GM21825 (cell line): ENCODE data around the gene AMER1.
"Not testable (repeated sequence)": the region's sequence is repeated elsewhere in the genome, so short reads cannot be mapped to it uniquely, and the experiment has no call there.

Experiments used
- ATAC-seq: cut with Tn5 transposase; IDR thresholded peaks from one replicate; pipeline ENCODE4 v1.9.1; 2021; ENCODE audit warnings: mild to moderate bottlenecking, moderate library complexity; ENCODE audit not compliant: unreplicated experiment

The AMER1 gene

DNA sequence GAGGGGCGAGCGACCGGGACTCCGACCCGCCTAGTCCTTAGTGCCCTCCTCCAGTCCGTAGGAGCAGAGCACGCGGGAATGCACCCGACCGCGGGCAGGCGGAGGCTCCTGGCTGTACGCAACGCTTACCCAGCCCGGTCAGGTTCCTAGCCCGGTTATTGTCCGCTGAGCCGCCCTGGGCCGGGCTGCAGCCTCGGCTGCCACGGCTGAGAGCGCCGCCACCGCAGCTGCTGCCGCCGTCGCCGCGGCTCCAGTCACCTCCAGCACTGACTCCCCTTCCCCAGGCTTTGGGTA lies at the start of gene AMER1:
AMER1 (minus strand) TSS at position 268 of the 294 bp plus-strand sequence. CDS start 12,422 bp downstream, outside the sequence.
- peak; percentile 43 for ATAC-seq

DNA sequence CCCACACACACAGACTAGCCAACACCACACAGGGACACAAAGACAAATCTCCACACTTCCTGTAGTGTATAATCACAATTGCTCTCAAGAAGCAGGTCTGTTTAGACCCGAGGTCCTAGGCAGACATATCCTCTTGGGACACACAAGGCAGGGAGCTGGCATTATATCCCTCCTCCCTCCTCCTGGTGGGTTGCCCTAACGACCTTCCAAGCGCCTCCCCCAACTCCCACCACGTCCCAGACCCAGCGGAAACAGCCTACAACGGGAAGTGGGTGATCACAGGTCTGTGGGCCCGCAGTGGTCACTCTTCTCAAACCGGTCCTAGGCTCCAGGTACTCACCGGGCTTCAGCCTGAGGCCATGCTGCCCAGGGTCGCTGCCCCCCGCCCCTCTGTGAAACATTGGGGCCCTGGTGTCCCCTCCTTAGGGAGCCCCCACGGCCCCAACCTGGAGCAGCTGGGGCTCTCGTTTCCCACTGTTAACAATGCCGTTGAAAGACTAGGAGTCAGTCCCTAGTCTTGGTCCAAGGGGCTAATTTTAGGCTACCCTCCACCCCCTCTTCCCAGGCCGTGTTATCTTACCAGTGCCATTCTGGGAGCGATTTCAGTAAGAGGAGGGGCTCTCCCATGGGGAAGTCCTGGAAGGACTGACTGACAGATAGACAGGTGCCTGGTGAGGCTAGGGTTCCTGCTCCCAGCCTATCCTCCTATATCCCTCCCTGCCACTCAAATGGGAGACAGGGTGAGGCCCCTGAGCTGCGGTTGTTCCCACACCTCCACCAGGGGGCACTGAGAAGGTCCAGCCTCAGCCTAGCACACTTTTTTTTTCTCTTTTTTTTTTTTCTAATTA lies 24.8 kb upstream of the AMER1 start, which contains the start of gene ASB12:
ASB12 (minus strand) TSS at position 485 of the 848 bp plus-strand sequence. CDS start 4,957 bp downstream, outside the sequence.
- ATAC-seq = no peak

DNA sequence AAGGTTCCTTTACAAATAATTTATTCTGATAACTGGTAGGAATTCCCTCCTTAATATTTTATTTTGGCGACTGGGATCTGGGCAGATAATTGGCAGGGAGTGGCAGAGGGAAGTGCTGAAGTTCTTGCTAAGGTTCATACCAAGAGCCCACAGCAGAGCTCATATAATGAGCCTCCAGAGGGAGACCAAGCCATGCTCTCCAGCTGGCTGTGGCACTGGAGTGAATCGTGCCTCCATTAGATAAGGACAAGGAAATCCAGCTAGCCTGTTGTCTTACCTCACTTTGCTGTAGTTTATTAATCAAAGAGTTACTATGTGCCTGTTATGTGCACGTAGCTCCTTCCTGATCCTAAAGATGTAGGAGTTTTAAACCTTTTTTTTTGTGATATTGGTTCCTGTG lies 23.6 kb upstream of the AMER1 start:
- no peak for ATAC-seq

DNA sequence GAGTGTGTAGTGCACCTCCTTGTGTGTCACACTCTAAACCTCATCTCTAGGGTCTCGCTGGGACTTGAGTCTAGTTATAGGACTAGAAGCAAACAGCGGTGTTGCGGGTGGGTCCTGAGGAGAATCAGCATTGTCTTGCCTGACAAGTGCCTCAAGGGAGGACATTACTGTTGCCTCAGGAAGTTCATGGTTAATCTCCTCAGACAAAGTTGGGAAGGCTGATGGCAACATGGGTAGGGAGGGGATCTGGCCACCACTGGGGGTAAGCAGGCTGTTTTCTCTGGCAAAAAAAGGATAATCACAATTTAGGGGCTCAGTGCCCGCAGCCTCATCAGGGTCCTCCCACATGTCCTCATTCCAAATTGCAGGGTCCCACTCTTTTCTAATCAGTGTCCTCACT lies 12.5 kb upstream of the AMER1 start:
- no peak for ATAC-seq

DNA sequence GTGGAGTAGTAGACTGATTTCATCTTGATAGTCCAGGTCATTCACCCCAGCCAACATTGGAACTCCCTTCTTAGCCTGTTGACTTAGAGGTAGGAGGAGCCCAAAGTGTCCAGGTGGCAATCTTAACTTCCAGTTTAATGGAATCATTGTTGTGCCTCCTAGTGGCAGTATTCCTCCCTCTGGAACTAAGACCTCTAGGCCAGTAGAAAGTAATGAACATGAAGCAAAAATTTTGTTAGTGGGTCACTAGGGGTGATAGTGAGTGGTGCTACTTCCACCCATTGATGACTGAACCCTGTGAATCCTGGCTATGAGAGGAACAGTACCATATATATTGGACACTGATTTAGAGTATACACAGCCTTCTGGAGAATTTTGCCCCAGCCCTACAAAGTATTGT lies 8.5 kb upstream of the AMER1 start:
- not testable (repeated sequence) for ATAC-seq

DNA sequence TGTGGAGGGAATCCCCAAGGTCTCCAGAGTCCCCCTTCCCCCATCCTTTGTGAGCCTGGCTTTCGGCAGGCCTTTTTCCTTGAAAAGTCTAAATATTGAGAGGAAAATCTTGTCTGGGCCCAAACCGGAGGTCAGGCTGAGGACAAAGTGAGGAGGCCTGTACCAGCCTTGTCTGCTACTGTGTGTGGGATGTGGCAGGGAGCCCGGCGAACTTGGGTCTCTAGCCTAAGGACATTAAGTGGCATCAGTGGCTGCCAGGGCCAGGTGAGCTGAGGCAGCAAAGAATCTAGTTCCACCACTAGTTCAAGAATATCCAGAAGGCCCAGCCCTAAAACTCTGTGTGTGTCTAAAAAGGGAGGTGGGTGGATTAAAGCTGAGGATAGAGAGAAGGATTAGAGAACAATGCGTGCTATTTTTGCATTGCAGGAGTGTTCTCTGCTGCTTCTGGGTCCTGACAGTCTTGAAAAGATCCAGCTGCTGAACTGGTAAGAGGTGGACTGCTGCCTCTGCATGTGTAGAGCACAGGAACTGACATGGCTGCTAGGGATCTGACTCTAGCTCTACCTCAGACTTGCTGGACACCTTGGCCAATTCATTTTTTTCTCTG lies 1.2 kb upstream of the AMER1 start:
- no peak for ATAC-seq

DNA sequence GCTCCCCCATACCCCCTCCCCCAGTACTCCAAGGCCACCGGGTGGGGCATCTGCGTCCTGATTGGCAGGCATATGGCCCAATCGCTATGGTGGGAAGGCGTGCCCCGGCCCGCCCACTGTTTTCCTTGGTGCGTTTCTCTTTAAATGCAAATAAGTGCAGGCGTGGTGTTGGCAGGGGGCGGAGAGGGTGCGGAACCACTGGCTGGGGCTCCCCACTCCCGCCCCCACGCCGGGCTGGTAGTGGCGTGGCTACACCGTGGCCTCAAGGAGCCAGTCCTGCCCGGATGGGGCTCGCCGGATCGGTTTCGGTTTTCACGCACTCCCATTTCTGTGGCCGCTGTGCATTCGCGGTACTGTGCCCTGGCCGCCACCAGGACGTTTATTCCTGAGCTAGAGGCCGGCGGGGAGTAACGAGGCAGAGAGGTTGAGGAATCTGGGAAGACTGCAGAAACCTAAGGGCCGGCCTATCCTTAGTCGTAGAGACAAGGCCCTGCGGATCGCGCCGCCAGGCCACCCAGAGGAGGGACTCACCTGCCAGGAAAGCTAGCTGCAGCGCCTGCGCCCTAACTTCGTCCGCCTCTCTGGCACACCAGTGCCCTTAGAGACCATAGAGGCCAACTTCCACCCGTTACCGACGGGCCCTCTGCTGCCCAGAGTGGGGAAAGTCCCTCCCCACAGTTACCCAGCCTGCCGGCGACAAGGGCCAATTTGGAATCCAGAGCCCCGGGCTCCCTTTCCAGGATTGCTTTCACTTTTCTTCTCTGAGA lies 410 bp upstream of the AMER1 start:
- ATAC-seq = peak; percentile 85

DNA sequence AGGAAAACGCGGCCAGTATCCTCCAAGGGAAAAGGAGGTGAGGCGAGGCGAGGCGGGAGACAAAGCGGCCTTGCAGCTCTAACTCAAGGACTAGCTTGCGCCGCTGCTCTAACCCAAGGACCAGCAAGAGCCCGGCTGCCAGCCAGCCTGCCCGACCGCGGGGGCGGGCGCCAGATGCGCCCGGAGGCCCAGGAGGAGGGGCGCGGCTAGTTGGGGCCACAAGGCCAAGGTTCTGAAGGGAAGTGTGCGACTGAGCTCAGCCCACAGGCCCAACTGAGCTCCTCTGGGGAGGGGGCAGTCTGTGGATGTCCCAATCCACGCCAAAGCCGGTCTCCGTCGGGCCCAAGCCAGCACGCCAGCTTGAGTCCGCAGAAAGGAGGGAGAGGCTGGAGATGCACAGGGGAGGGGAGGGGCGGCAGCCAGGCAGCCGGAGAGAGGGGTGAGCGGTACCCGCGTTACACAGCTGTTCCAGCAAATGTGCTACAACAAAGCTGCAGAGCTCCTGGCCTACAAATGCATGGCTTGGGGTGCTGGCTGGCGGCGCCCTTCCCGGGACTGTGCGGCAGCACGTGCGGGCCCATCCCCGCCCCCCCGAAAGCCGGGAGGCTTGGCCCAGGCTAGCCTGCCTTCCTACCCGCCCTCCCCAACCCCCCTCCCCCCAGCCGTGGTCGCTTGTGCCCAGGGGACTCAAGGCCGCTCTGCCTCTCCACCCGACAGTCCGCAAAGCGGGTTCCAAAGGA lies 637 bp downstream of the AMER1 start:
- ATAC-seq = peak; percentile 16

DNA sequence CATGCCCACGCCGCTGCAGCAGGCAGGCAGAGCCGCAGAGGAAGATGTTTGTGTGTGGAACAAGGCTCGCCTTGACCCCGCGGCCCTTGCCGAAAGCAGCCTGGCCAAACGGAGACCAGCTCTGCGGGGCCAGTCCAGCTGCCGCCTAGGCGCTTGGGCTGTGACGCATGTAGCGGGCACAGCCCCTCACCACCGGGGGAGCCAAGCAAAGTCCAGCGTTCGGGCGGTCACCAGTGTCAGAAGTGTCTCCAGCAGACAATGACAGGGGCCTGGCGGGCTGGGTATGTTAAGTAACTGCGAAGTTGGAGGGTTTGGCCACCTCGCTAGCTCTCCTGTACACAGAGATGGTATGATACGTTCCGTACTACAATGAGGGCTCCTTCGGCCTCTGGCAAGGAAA lies 1.3 kb downstream of the AMER1 start:
- ATAC-seq = no peak

DNA sequence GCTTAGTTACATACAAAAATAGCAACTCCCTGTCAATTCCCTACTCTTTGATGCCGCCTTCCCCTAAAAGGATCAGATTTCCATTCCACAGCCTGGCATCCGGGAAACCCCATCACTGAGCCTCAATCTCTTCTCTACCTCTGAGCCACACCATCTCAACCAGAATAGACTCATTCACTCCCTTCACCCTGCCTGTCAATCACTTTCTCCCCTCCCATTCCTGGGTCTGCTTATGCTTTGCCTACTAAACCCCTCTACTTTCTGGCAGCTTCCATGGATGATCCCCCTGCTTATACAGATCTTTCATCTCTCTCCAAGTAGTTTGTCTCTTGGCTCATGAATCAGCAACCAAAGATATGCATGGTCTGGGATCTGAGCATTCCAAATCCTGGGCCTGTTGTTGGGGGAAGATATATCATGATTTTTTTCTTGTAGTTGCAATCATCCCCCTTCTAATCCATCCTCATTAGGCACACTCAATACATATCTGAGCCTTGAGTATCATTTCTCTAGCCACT lies 2.6 kb downstream of the AMER1 start:
- ATAC-seq = no peak

DNA sequence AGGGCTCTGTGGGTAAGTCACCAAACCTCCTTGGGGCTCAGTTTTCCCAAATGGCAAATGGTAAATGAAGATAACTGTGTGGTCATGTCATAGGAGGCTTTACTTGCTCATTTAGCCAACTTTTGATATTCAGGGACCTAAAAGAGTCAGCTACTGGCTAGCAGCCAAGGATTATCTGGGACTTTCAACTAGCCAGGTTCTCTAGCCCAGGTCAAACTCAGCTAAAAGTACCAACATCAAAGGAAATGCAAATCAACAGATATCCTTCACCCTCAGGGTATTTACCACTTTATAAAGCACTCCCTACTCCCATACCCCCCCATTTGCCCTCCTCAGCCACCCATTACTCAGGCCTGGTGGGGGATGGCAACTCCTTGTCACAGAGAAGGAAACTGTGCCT lies 7.5 kb downstream of the AMER1 start:
- ATAC-seq = no peak

DNA sequence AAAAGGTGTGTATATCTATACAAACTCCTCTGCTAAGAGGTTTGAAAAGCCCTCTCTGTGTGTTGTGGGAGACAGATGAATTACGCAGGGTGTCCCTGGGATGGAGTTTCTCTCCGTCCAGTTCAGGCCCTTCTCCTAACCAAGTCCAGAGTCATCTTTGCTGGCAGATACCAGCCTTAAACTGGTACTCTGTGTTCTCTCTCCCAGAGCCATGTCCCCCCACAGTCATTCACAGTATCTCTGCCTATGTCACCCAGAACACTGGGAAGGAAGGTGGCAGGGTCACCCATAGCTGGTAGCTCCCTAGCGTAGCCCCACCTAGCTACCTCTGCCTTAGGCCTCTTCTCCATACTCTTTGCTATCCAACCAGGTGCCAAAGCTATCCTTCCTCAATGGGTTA lies 8.9 kb downstream of the AMER1 start:
- no peak for ATAC-seq

DNA sequence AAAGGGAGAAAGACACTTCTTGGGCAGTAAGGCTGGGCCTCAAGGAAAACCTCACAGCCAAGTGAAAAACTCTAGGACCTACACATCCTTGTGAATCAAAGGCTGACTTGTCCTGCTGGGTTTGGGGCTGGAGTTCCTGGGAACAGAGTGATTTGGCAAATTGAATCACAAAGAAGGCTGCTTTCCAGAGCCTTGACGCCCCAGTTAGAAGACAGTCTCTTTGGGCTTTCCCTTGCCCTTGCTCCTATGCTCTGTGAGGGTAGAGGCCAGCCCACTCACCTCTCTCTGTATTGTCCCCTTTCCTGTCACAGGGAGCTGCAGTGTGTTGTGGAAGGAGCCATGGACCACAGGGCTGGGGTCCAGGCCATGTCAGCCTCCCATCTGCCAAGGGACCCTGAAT lies 9.6 kb downstream of the AMER1 start:
- no peak for ATAC-seq

DNA sequence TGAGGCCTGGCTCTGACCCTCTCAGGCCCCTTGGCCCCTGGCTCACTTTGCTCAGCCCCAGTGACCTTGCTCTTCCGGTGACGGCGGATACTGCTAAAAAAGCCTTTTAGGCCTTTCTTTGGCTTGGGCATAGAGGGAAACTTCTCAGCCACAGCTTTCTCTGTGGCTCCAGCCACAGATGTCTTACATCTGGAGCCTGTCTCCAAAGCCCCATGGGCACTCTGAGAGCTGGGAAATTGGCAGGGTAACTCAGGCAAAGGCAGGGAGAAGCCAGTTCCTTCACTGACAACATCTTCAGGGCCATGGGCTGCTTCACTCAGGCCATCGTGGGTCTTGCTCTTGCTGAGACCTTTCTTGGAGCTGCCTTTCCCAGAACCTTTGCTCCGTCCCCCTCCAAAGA lies 12.8 kb downstream of the AMER1 start:
- ATAC-seq = no peak

DNA sequence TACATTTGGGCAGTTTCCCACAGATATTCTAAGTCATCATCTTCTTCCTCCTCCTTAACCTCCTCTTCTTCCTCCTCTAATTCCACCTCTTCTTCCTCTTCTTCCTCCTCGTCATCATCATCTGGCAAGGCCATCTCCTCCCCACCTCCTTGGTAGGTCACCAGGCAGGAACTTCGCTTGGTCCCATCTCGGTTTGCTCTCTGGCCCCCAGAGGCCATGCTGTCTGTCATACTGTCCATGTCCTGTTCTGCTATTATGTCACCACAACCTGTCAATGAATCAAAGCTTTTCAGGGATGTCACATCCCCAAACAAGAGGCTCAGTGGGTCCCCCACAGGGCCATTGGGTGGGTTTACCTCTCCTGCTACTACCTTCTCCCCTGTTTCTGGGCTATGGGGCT lies 13.5 kb downstream of the AMER1 start:
- no peak for ATAC-seq

DNA sequence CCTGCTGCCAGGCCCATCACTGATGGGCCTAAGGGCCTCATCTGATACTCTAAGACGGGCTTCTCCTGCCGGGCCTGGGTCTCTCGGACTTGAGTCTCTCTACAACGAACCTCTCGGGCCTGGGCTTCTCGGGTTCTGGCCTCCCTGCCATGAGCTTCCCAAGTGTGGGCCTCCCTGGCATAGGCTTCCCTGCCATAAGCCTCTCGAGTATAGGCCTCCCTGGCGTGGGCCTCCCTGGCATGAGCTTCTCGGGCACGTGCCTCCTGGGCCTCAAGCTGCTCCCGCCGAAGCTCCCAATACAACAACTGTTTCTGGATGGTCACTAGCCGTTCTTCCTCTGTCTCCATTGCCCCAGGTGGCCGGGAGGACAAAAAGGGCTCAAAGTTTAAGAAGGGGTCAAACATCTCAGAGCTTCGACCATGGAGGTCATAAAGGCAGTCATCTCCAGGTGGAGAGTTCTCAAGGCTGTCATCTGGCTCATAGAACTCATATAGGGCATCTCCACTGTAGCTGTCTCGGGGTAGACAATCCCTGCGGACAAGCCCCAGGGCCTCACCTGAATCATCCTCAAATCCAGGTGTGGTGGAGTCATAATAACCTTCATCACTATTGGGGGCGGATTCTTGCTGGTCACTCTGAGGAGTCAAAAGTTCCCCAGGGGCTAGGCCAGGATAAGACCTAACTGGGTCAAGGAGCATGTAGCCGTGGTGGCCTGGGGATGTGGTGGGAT lies 14.1 kb downstream of the AMER1 start:
- ATAC-seq = no peak

DNA sequence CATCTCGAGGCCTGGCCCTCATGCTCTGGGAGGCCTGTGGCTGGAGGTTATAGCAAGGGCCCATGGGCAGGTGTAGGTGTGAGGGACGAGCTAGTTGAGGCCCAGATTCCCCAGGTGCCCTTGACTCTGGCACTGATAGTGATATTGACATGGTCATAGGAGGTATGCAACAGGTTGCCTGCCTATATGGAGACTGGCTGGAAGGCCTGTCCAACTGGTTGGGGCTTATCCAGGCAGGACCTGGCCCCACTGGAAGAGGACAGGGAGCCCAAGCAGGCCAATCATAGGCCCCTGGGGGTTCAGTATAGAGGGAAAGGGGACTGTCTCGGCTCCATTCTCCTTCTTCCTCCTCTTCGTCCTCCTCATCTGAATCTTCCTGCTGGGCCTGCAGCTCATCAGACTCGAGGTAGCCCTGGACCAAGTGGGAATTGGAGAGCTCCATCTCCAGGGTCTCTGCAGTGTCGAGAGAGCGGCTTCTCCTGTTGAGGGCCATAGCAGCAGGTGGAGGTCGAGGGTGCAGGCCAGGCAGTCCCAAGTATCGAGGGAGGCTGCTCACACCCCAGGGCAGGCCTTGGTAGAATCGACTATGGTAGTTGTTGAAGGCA lies 15.3 kb downstream of the AMER1 start:
- ATAC-seq = no peak

DNA sequence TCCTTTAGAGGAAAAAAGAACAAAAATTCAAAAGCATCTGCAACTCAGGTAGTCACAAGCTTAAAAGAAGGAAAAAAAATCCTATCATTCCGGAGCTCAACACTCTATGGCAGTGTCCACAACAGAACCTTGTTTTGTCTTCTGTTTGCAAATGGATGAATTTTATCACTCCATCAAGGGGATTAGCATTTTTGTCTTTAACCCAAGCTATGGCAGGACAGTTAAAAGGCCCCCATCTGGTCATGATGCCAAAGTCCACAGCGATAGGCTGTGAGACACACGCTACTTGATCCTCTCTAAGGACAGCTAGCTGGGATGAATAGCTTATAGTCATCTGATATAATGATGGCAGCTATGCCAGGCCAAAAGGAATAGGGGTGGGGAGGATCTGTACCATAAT lies 16.6 kb downstream of the AMER1 start:
- no peak for ATAC-seq

DNA sequence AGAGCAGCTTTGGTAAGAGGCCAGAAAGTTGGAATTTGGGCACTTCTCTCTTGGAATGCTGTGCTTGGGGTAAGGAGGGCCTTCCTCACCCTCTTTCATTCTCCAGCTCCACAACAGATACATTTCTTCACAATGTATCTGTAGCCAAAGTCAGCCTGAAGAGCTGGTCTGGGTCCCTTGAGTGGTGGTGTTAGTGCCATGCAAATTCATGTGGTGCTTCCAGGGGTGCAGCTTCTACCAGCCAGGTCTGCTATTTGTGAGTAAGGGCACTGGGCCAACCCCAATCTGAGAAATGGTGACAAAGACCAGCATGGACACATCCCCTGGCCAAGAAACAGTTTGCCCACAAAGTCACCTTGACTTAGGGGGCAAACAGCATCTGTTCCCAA lies 17.8 kb downstream of the AMER1 start:
- no peak for ATAC-seq
